NCI-H226 (cell line): ENCODE measurements around the gene TTLL5.

Source experiments
- DNase-seq: peaks from one replicate; pipeline ENCODE4 v3.0.0-alpha.2; 2015

TTLL5 gene

GRCh38 chr14:75747899-75748298 is 86.9 kb downstream of the TTLL5 start:
- no peak for DNase-seq

- DNase-seq: no peak
Observed at GRCh38 chr14:75748336-75748735, 87.3 kb downstream of the TTLL5 start.

GRCh38 chr14:75751296-75751695 is 90.2 kb downstream of the TTLL5 start:
- peak; percentile 30 for DNase-seq

GRCh38 chr14:75752086-75752485 is 91.0 kb downstream of the TTLL5 start:
- no peak for DNase-seq

GRCh38 chr14:75752907-75753594 is 92.0 kb downstream of the TTLL5 start:
- no peak for DNase-seq

GRCh38 chr14:75753696-75754095 is 92.7 kb downstream of the TTLL5 start:
- no peak for DNase-seq

GRCh38 chr14:75757644-75758402 is 96.8 kb downstream of the TTLL5 start:
- no peak for DNase-seq

GRCh38 chr14:75764020-75764419 is 103.0 kb downstream of the TTLL5 start:
- no peak for DNase-seq

- no peak for DNase-seq
Observed at GRCh38 chr14:75769047-75769685, 108.1 kb downstream of the TTLL5 start.

- no peak for DNase-seq
Observed at GRCh38 chr14:75770635-75771034, 109.6 kb downstream of the TTLL5 start.

GRCh38 chr14:75771595-75771994 is 110.5 kb downstream of the TTLL5 start:
- no peak for DNase-seq

- DNase-seq: no peak
Observed at GRCh38 chr14:75773046-75773445, 112.0 kb downstream of the TTLL5 start.

- no peak for DNase-seq
Observed at GRCh38 chr14:75781096-75781495, 120.0 kb downstream of the TTLL5 start.

- peak; percentile 42 for DNase-seq
Observed at GRCh38 chr14:75783184-75783583, 122.1 kb downstream of the TTLL5 start.

- no peak for DNase-seq
Observed at GRCh38 chr14:75783602-75784313, 122.7 kb downstream of the TTLL5 start.

- DNase-seq: no peak
Observed at GRCh38 chr14:75784314-75784686, 123.3 kb downstream of the TTLL5 start.

GRCh38 chr14:75793806-75794205 is 132.8 kb downstream of the TTLL5 start:
- DNase-seq: no peak

GRCh38 chr14:75794615-75795038 is 133.6 kb downstream of the TTLL5 start:
- DNase-seq: peak; percentile 17

- DNase-seq: no peak
Observed at GRCh38 chr14:75800792-75801191, 139.7 kb downstream of the TTLL5 start.

GRCh38 chr14:75802486-75802885 is 141.4 kb downstream of the TTLL5 start:
- no peak for DNase-seq

- no peak for DNase-seq
Observed at GRCh38 chr14:75803765-75804164, 142.7 kb downstream of the TTLL5 start.

- DNase-seq: no peak
Observed at GRCh38 chr14:75804570-75805275, 143.7 kb downstream of the TTLL5 start.

- no peak for DNase-seq
Observed at GRCh38 chr14:75805646-75806045, 144.6 kb downstream of the TTLL5 start.
